HAP-1 (cell line): ENCODE data around the gene CHMP6.

ENCODE experiments used
- DNase-seq, 2 experiments: peaks; one replicate each; pipeline ENCODE4 v3.0.0-alpha.2; 2016 to 2020; ENCODE audit warnings: low spot score in 2 of 2
- H3K27me3 ChIP-seq: fragments of 250-450 bp; sonication (Bioruptor Pico); 2 replicates; pipeline ENCODE4 v1.5.1; 2020; ENCODE audit warnings: low read depth, mild to moderate bottlenecking, moderate library complexity
- H3K36me3 ChIP-seq: fragments of 250-450 bp; sonication (Bioruptor Pico); replicated peaks from 2 replicates; pipeline ENCODE4 v1.5.1; 2020; ENCODE audit warnings: mild to moderate bottlenecking
- H3K4me1 ChIP-seq: fragments of 250-450 bp; sonication (Bioruptor Pico); 2 replicates; pipeline ENCODE4 v1.5.1; 2020; ENCODE audit warnings: mild to moderate bottlenecking
- H3K4me3 ChIP-seq: fragments of 250-450 bp; sonication (Bioruptor Pico); 2 replicates; pipeline ENCODE4 v1.5.1; 2020; ENCODE audit warnings: mild to moderate bottlenecking, moderate library complexity
- H3K9me3 ChIP-seq: fragments of 250-450 bp; sonication (Bioruptor Pico); 2 replicates; pipeline ENCODE4 v1.5.1; 2020; ENCODE audit warnings: mild to moderate bottlenecking, moderate library complexity
- in situ Hi-C: fragments of 300-500 bp; cut with MboI; formaldehyde crosslinking; loops from 3 replicates; pipeline ENCODE4 v1.14.3; 2020; ENCODE audit warnings: low sequenced_read_pairs, inconsistent platforms, mixed read lengths

The CHMP6 gene

DNA sequence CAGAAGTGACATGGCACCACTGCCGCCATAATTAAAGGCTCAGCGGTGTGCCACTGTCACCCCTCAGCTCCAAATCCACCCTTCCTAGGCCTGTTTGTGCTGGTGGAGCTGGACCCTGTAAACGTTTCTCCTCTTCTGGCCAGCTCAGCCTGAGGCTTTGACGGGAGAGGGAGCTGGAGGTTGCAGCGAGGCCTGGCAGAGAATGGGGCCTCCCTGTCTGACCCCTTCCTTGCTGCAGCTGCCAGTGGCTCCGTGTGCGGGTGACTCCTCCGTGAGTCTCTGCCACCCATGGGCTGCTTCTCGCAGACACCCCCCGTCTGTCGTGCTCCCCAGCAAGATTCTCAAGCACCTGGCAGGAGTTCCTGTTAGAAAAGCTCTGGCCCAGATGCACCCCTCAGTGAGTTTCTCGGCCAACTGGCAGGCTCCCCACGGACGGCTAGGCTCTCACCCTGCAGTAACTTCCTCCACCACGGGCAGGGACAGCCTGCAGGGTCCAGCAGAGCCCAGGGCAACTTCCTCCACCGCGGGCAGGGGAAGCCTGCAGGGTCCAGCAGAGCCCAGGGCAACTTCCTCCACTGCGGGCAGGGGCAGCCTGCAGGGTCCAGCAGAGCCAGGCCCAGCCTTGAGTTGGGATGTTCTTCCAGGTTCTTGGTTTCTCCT lies 4.7 kb upstream of the CHMP6 start:
- Histone ChIP-seq H3K4me1 (no peaks in the 10 kb centered on the region), H3K4me3 (no peak overlapping the region), H3K27me3 (no peaks in the 10 kb centered on the region; the same call in 1 of the 2 replicates), H3K9me3 (no peaks in the 10 kb centered on the region), H3K36me3 (no peaks in the 10 kb centered on the region)
- no peak for DNase-seq
- in situ Hi-C loops: loop anchor here (10.0 kb wide), 1 partner anchor 412 kb away; no protein-coding TSS in a partner anchor

DNA sequence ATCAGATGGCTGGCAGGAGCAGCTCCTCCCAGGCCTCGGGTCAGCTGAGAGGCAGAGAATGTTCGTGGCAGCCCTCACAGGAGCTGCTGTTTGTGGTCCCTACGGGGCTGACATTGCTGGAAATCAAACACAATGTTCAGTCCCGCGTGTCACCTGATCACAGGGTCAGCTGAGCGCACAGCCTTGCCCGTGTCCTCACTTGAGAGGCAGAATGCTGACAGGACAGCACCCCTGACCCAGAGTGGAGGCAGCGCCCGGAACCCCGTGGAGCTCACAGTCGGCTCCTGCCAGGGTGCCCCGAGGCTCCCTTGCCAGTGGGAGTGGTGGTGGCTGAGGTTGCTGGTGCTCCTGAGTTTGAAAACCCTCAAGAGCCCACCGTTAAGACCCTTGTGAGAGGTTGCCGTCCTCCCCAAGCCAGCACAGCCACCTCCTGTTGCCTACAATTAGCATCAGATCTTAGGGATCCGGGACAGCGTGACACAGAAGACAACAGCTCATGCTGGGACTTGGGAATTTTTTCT lies 3.6 kb upstream of the CHMP6 start:
- Histone ChIP-seq H3K4me3 (no peak overlapping the region), H3K36me3 (no peaks in the 10 kb centered on the region), H3K27me3 (no peaks in the 10 kb centered on the region; the same call in 1 of the 2 replicates), H3K4me1 (no peaks in the 10 kb centered on the region), H3K9me3 (no peaks in the 10 kb centered on the region)
- in situ Hi-C loops: loop anchor here (10.0 kb wide), 1 partner anchor 413 kb away; no protein-coding TSS in a partner anchor
- no peak for DNase-seq

DNA sequence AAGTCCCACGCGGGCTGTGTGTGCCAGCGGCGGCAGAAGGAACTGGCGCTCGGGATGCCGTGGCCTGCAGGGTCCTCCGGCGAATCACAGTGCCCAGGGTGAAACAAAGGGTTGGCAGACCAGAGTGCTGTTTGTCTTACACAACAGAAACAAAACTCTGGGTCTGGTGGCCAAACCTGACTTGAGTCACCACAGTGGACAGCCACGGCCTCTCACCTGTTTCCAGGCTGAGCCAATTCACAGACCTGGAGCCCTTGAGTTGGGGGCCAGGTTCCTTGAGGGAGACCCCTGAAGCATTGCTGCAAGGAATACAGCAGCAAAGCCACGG lies 2.1 kb upstream of the CHMP6 start:
- in situ Hi-C loops: loop anchor here (10.0 kb wide), 1 partner anchor 415 kb away; no protein-coding TSS in a partner anchor
- no peaks in the 10 kb centered on the region for H3K9me3 ChIP-seq
- no peak overlapping the region for H3K4me3 ChIP-seq
- no peaks in the 10 kb centered on the region for H3K36me3 ChIP-seq
- no peaks in the 10 kb centered on the region for H3K27me3 ChIP-seq
- no peaks in the 10 kb centered on the region for H3K4me1 ChIP-seq
- no peak for DNase-seq

DNA sequence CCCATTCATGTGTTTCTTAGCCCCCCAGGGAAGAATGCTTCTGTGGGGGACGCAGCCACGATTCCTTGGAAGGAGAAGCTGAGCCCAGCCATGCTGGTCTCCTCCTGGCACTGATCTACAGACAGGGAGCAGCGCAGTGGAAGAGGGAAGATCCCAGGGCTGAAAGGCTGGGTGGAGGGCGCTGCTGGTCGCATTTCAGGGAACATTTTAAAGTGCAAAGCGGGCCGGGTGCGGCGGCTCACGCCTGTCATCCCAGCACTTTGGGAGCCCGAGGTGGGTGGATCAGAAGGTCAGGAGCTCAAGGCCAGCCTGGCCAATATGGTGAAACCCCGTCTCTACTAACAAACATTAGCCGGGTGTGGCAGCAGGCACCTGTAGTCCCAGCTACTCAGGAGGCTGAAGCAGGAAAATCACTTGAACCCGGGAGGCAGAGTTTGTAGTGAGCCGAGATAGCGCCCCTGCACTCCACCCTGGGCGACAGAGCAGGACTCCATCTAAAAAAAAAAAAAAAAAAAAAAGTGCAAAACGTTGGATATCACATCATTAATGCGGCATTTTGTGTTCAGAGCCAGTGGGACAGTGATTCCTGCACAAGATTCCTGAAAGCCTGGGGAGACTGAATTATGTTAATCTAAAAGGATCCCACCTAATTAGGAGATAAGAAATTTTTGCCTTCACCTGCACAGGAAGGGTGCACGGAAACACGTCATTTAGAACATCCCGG lies 558 bp upstream of the CHMP6 start:
- in situ Hi-C loops: no loop called here
- Histone ChIP-seq H3K9me3 (no peaks in the 10 kb centered on the region), H3K4me1 (no peaks in the 10 kb centered on the region), H3K36me3 (peaks cover 6% of the 10 kb centered on the region; the same call in 1 of the 2 replicates), H3K27me3 (no peaks in the 10 kb centered on the region), H3K4me3 (peak overlapping the region; percentile 53)
- DNase-seq: no peak

DNA sequence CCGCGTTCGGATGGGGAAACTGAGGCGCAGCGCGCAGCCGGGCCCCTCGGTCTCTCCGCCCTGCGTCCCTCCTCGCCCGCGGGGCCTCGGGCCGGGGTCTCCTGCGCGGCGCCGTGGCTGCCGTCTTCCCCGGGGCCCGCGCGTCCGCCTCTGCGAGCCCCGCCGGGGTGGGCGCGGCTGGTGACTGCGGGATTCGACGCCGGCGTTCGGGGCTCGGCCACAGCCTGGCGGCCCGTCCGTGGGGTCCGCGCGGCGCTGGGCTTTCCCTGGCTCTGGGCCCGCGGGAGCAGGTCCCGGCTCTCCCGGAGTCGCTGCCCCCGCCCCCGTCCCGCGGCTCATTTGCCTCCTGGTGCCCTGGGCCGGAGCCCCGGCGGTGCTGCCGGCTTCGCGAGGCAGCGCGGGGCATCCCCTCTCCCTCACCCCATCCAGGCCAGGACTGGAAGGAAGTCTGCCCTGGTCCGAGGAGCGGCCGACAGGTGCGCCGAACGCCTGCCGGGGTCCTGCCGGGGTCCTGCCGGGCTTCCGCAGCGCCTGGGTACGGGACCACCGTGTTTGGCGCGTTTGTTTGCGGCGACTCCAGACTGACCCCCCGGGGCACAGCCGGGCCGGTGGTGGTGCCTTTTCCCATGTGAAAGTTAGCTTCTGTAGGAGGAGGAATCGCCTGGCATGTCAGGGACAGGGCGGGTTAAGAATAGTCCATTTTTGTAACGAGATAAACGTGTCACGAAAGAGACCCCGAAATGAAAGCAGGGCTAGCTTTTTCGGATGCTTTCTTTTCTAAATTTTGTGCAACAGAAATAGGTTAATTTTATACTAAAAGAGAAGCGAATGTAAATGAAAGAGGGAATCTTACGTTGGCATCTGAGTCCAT lies 671 bp downstream of the CHMP6 start:
- Histone ChIP-seq H3K36me3 (peaks cover 14% of the 10 kb centered on the region; the same call in 1 of the 2 replicates), H3K4me3 (peak overlapping the region; percentile 53), H3K27me3 (no peaks in the 10 kb centered on the region), H3K4me1 (no peaks in the 10 kb centered on the region), H3K9me3 (no peaks in the 10 kb centered on the region)
- in situ Hi-C loops: no loop called here
- DNase-seq: no peak

DNA sequence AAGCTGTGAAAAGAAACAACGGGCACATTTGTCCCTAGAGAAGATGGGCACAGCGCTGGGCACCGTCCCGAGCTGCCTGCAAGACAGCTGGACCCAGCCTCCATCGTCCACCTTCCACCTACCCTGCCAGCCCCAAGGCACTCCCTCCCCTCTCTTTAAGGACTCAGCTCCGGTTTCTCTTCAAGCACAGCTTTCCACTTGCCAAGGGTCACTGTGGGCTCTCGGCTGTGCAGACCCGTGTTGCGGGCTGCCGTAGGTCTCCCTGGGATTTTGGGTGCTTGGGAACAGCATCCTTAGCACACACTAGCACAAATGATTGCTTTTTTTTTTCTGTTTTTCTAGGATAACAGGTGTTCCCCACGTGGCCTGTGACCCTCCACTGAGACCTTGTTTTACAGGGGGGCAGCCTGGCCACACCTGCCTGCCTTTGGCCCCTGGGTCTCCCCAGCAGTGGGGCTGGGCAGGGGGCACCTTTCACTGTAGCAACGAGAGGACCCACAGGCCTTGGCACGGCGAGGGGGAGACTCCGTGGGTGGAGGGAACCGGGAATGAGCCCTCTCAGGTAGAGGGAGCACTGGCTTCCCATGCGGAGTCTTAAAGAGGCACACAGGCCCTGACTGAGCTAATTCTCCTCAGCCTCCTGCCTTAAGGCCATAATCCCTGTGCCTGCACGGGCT lies 1.4 kb downstream of the CHMP6 start:
- no peak for DNase-seq

DNA sequence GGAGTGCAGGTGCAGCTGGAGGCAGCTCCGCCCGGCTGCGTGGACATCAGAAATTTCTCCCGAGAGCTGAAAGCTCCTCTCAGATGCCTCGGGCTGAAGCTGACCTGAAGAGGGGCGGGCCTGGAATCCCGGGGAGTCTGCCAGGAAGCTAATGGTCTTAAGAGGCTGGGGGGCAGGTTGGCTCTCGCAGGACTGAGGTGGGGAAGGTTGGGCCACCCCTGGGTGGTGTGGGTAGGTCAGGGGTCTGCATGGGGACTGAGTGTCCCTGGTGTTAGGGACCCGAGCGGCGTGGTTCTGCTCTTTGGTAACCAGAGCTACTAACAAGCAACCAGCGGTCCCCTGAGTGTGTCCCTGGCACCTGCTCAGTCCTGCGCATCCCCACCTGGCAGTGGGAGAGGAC lies 3.5 kb downstream of the CHMP6 start:
- Histone ChIP-seq H3K9me3 (no peaks in the 10 kb centered on the region), H3K27me3 (no peaks in the 10 kb centered on the region), H3K4me1 (no peaks in the 10 kb centered on the region), H3K36me3 (peaks cover 18% of the 10 kb centered on the region; the same call in 1 of the 2 replicates), H3K4me3 (no peak overlapping the region)
- DNase-seq: no peak
- in situ Hi-C loops: no loop called here

More for the DNA sequence above, 1.4 kb downstream of the CHMP6 start:
- no peaks in the 10 kb centered on the region for H3K9me3 ChIP-seq
- H3K27me3 ChIP-seq: no peaks in the 10 kb centered on the region
- H3K36me3 ChIP-seq: peaks cover 15% of the 10 kb centered on the region; the same call in 1 of the 2 replicates
- H3K4me3 ChIP-seq: peak overlapping the region; percentile 53
- in situ Hi-C loops: no loop called here
- H3K4me1 ChIP-seq: no peaks in the 10 kb centered on the region

DNA sequence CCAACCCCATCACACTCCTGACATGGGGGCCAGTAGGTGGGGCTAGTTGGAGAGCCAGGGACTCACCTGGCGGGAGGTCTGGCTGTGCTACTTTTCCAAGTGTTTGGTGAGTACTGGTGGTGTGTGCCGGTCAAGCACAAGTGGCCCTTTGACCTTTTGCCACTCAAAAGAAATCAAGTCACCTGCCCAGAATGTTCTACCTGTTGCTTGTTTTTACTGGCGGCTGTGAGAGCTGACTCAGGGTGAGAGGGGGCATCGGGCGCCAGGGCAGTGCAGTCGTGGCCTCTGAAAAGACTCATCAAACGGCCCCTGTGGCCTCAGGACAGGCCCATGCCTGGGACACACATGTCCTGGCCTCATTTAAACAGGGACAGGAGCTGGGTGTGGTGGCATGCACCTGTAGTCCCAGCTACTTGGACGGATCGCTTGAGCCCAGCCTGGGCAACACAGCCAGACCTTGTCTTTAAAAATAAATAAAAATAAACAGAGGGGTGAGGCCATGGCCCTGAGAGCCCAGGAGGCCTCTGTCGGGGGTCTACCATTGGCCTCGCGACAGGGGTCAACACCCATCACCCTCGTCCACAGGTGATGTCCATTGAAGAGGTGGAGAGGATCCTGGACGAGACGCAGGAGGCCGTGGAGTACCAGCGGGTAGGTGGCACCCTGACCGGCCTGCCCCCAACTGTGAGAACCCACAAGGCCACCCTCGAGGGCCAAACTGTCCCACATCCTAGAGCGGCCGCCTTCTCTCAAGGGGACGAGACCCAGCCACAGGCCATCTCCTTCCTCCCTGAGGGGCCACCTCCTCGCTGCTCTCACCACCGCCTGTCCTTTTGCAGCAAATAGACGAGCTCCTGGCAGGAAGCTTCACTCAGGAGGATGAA lies 5.0 kb downstream of the CHMP6 start:
- no peak for DNase-seq
- Histone ChIP-seq H3K27me3 (no peaks in the 10 kb centered on the region), H3K36me3 (peaks cover 18% of the 10 kb centered on the region; the same call in 1 of the 2 replicates), H3K9me3 (no peaks in the 10 kb centered on the region), H3K4me3 (no peak overlapping the region), H3K4me1 (no peaks in the 10 kb centered on the region)
- in situ Hi-C loops: no loop called here

DNA sequence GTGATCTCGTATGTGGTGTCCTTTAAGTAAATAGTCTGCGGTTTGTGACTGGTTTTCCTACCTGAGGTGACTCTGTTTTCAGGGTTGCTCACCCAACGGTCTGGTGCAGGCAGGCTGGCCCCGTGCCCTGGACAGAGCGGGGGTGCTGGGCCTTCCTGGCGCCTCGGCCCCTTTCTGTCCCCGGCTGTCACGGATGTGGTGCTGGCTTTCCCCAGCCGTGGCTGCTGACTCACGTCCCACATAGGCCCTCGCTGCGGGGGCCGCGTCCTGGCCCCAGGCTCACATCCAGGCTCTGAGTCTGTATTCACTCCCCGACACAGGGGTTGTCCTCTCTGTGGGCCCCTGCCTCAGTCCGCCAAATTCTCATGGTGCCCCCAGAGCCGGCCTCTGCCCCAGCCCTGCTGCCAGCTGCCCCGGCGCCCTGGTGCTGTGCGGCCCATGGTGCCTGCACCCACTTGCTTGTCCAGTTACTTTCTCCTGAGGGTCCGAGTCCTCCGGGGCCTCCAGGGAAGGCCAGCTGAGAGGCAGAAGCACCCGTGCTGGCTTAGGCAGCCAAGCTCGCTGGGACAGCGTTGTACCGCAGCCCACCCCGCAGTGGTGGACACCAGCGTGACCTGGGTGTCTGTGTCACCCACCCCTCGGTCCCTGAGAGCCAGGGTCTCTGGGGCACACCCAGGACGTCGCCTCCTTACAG lies 5.9 kb downstream of the CHMP6 start:
- in situ Hi-C loops: no loop called here
- Histone ChIP-seq H3K36me3 (peaks cover 18% of the 10 kb centered on the region; the same call in 1 of the 2 replicates), H3K4me3 (no peak overlapping the region), H3K27me3 (no peaks in the 10 kb centered on the region), H3K4me1 (no peaks in the 10 kb centered on the region; the same call in none of the 2 replicates), H3K9me3 (no peaks in the 10 kb centered on the region)
- no peak for DNase-seq

DNA sequence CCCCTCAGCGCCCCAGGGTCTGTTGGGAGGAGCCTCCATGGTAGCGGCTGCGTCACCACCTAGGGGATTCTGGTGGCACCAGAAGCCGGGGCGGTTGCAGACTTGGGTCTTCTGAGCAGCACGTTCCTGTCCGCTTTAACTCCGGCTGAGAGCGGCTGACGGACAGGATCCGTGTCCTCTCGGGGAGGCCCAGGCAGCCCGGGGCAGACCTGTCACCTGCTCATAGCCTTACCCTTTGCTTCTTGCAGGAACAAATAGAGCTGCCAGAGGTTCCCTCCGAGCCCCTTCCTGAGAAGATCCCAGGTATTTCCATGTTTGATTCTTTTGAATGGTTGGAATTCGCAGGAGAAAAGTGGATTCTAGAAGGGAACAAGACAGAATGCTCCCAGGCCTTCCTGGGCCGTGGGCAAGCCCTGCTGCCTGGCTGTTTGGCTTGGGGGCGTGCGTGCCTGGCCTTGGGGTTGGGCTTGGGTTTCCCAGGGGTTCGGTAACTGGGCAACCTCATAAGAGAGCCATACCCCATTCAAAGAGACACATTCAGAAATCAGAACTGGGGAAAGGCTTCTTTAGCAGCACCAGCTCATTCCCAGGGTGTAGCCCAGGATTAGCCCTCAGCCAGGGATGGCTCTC lies 6.6 kb downstream of the CHMP6 start:
- Histone ChIP-seq H3K9me3 (no peaks in the 10 kb centered on the region), H3K4me1 (no peaks in the 10 kb centered on the region; the same call in none of the 2 replicates), H3K4me3 (no peak overlapping the region), H3K36me3 (peaks cover 18% of the 10 kb centered on the region; the same call in 1 of the 2 replicates), H3K27me3 (peaks cover 6% of the 10 kb centered on the region)
- in situ Hi-C loops: no loop called here
- DNase-seq: no peak

DNA sequence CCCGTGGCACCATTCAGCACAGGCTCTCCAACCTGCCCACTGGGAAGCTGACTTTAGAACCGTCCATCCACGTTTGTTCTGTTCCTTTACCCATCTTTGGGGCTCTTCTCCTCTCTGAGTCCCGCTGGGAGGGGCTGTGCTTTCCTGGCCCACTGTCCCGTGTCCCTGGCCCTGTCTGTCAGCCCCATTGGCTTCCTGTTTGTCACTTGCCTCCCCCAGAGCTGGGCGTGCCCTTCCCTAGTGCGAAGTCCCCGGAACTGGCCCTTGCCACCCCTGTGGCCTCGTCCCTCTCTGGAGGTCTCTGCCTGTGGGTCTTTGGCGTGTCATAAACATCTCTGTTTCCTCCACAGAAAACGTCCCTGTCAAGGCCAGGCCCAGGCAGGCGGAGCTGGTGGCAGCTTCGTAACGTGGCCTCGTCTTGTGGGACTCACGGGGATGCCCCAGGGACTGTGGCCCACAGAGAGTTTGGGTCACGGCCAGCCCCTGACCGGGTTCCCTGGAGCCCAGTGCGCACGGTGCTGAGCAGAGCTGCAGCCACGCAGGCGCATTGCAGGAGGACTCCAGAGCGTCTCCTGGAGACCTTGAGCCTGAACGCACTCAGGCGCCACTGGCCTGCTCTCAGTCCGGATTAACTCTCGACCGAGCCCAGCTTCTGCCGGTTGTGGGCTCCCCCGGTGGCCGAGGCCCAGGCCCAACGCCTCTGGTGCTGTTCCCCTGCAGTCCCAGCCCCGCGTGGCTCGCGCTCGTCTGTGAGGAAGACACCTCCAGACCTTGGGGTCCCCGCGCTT lies 7.3 kb downstream of the CHMP6 start:
- Histone ChIP-seq H3K9me3 (no peaks in the 10 kb centered on the region), H3K36me3 (peaks cover 18% of the 10 kb centered on the region; the same call in 1 of the 2 replicates), H3K4me3 (no peak overlapping the region), H3K4me1 (no peaks in the 10 kb centered on the region; the same call in none of the 2 replicates), H3K27me3 (peaks cover 12% of the 10 kb centered on the region)
- in situ Hi-C loops: no loop called here
- DNase-seq: no peak
